ENCODE results near the gene EVC.

GRCh38 chr4:5798462-5798861 lies 87.5 kb downstream of the EVC start:
- TF ChIP-seq EP300 (IDR thresholded peaks at IDR 0.05) (no peak), POLR2A (IDR thresholded peaks at IDR 0.05) (no peak)

Data from suprapubic skin (tissue), 2 donors.